OCI-LY1 (cell line): Measurements from ENCODE around the gene NKAIN2.

ENCODE experiments used
- EZH2 ChIP-seq: fragments of 200-600 bp; sonication (generic), shearing (Covaris generic); IDR thresholded peaks from 2 replicates; pipeline ENCODE4 v1.8.0; 2017; ENCODE audit warnings: borderline replicate concordance, mixed run types, mild to moderate bottlenecking, antibody characterized with exemption, low read length, moderate library complexity, mixed read lengths
- TF ChIP-seq, protein P1 (sequence below): fragments of 200-600 bp; sonication (generic), shearing (Covaris generic); IDR thresholded peaks from 2 replicates; pipeline ENCODE4 v1.5.1; 2017; ENCODE audit warnings: mild to moderate bottlenecking, antibody characterized with exemption, low read length, moderate library complexity, mixed read lengths

- TF ChIP-seq, protein P1, sequence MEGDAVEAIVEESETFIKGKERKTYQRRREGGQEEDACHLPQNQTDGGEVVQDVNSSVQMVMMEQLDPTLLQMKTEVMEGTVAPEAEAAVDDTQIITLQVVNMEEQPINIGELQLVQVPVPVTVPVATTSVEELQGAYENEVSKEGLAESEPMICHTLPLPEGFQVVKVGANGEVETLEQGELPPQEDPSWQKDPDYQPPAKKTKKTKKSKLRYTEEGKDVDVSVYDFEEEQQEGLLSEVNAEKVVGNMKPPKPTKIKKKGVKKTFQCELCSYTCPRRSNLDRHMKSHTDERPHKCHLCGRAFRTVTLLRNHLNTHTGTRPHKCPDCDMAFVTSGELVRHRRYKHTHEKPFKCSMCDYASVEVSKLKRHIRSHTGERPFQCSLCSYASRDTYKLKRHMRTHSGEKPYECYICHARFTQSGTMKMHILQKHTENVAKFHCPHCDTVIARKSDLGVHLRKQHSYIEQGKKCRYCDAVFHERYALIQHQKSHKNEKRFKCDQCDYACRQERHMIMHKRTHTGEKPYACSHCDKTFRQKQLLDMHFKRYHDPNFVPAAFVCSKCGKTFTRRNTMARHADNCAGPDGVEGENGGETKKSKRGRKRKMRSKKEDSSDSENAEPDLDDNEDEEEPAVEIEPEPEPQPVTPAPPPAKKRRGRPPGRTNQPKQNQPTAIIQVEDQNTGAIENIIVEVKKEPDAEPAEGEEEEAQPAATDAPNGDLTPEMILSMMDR = no peak
- TF ChIP-seq EZH2 = no peak
Measured at GRCh38 chr6:124517339-124517738, 713.7 kb downstream of the NKAIN2 start.
